ENCODE measurements around the gene POU2F3.
A peak's percentile ranks its signal among the peaks of the same experiment; 100 is the strongest.

POU2F3 gene

DNA sequence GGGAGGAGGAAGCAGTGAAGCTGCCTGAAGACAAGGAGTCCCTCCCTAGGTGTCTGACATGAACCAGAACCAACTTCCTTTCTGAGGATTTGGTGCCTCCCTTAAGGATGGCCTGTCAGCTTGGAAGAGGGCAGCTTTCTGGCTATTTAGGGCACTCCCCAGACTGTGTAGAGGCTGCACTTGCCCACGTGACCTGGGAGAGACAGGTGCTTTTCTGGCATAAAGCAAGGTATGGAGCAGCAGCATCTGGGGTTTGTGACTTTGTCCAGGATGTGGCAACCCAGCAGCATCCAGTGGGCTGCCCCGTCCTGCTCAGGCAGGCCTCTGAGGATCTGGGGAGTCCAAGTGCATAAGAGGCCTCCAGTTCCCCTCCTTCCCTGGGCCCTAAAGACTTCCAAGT is 43.2 kb downstream of the POU2F3 start:
- DNase-seq (ENCODE audit: low spot score): no peak

- no peak for DNase-seq (ENCODE audit: low spot score)
These were observed 44.3 kb downstream of the POU2F3 start for GRCh38 chr11:120284272-120284671.

GRCh38 chr11:120285256-120285655 is 45.3 kb downstream of the POU2F3 start:
- DNase-seq (ENCODE audit: low spot score): no peak

GRCh38 chr11:120288021-120288420 is 48.1 kb downstream of the POU2F3 start:
- no peak for DNase-seq (ENCODE audit: low spot score)

- no peak for DNase-seq (ENCODE audit: low spot score)
These were observed 49.5 kb downstream of the POU2F3 start for GRCh38 chr11:120289426-120289825.

DNA sequence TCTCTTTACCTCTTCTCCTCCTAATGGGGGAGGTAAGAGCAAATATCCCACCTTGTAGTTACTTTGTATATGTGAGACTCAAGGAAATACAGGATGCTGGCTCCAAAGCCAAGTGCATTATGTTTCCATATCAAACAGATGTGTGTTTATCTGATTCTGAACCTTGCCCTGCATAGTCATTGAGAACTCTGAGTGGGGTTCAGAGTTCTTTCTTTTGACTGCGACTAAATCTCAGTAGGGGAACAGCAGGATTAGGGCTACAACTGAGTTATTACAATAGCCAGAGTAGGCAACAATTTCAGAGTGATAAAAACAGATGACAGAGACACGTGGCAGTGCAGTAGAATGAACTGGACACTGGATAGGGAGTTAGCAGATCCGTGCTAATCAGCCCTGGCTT is 51.0 kb downstream of the POU2F3 start:
- no peak for DNase-seq (ENCODE audit: low spot score)

GRCh38 chr11:120293038-120293800 is 53.3 kb downstream of the POU2F3 start:
- no peak for DNase-seq (ENCODE audit: low spot score)

GRCh38 chr11:120294096-120294495 is 54.2 kb downstream of the POU2F3 start:
- DNase-seq (ENCODE audit: low spot score): no peak

- DNase-seq (ENCODE audit: low spot score): no peak
These were observed 55.2 kb downstream of the POU2F3 start for GRCh38 chr11:120295099-120295498.

DNA sequence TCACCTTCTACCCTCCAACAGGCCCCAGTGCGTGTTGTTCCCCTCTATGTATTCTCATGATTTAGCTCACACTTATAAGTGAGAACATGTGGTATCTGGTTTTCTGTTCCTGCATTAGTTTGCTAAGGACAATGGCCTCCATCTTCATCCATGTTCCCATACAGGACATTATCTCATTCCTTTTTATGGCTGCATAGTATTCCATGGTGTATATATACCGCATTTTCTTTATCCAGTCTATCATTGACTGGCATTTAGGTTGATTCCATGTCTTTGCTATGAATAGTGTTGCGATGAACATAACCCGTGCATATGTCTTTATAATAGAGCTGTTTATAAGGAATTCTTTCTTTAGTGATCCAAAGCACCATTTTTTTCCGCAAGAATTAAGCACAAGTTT is 56.6 kb downstream of the POU2F3 start:
- DNase-seq (ENCODE audit: low spot score): no peak

DNA sequence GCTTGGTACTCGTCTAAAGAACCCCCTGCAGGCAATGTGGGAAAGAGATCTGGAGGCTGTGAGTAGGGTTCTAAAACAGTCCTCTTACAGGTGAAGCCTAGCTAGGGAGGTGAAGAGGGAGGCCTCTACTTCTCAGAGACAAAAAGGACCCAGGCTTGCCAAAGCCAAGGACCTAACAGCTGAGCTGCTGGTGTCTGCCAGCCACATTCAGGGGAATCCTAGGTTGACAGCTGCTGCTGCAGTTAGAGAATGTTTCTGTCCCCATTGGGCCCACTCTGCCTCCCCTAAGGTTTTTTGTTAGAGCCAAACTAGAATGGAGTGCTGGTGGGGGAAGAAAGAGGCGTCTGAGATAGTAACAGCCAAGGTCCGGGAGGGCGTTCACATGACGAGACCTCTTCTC is 58.5 kb downstream of the POU2F3 start:
- DNase-seq (ENCODE audit: low spot score): no peak

GRCh38 chr11:120302001-120302805 is 62.3 kb downstream of the POU2F3 start:
- no peak for DNase-seq (ENCODE audit: low spot score)

DNA sequence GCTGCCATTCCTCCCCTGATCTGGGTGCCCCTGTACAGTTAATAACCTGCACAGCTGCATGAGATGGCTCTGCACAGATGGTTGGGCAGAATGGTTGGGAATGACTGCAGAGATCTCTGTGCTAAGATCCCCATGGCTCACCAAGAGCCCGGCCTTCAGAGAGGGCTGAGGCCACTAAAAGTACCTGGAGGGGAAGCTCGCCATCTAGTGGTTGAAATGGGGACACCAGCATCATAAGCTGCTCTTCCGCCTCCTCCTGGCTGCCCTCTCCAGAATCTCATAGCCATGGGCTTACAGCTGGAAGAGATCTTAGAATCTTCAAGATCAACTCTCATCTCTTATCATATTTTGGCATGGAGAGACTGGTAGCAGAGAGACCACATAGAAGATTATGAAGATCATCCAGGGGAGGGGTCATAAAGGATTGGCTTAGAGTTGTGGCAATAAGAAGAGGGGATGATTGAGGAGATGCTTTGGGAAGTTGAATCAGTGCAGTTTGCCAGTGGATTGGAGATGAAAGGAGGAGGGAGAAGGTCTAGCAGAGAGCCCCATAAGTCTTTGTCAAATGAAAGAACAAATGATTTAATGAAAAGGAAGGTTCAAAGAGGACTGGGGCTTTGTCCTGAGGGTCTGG is 63.2 kb downstream of the POU2F3 start:
- DNase-seq (ENCODE audit: low spot score): peak; percentile 65

DNA sequence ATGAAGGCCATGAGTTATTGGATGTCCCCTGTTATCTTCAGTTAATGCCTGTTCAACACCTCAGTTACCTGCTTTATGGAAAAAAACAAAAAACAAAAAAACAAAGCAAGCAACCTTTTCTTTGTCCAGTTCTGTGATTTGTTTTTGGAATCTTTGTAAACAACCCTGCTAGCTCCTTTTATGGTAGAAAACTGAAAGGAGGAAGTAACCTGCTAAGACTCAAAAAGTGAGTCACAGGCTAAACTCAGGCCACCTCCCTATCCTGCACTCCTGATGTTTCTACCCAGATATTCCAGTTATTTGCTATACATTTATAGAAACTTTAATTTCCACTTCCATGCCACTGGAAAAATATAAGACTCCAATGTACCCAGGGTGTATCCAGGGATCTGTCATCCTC is 64.6 kb downstream of the POU2F3 start:
- DNase-seq (ENCODE audit: low spot score): no peak

- DNase-seq (ENCODE audit: low spot score): no peak
These were observed 65.3 kb downstream of the POU2F3 start for GRCh38 chr11:120305286-120305685.

GRCh38 chr11:120306519-120307242 is 66.7 kb downstream of the POU2F3 start:
- peak; percentile 50 for DNase-seq (ENCODE audit: low spot score)

GRCh38 chr11:120307476-120307875 is 67.5 kb downstream of the POU2F3 start:
- no peak for DNase-seq (ENCODE audit: low spot score)

DNA sequence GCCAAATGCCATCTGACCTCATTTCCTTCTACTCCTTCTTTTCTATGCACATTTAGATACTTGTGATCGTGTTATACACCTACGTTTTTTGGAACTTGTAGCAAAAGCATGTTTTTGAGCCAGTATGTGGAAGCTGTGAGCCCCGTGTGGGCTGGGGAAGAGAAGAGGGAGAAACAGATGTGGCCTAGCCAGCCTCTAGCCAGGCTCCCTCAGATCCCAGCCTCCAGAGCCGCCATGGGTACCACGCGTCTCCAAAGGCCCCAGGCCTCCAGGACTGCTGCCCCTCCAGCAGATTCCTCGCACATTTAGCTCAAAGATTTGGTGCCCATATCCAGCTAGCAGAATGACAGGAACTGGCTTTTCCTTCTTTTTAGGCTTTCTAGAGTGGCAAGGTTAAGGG is 68.1 kb downstream of the POU2F3 start:
- DNase-seq (ENCODE audit: low spot score): no peak

DNA sequence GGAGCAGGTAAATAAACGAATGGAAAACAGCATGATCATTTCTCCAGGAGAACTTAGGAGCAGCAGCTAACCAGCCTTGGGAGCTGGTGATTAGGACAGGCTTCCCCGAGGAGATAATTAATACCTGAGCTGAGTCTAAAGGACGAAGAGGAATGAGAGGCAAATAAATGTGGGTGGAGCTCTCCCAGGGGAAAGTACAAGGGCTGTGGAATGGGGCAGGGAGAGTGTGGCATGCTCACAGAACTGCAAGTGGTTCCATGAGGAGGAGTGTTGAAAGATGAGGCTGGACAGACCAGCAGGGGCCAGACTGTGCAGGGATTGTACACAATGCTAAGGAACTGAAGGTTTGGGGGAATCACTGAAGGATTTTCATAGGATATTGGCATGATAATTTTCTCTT is 70.9 kb downstream of the POU2F3 start:
- no peak for DNase-seq (ENCODE audit: low spot score)

- no peak for DNase-seq (ENCODE audit: low spot score)
These were observed 74.9 kb downstream of the POU2F3 start for GRCh38 chr11:120314861-120315260.

DNA sequence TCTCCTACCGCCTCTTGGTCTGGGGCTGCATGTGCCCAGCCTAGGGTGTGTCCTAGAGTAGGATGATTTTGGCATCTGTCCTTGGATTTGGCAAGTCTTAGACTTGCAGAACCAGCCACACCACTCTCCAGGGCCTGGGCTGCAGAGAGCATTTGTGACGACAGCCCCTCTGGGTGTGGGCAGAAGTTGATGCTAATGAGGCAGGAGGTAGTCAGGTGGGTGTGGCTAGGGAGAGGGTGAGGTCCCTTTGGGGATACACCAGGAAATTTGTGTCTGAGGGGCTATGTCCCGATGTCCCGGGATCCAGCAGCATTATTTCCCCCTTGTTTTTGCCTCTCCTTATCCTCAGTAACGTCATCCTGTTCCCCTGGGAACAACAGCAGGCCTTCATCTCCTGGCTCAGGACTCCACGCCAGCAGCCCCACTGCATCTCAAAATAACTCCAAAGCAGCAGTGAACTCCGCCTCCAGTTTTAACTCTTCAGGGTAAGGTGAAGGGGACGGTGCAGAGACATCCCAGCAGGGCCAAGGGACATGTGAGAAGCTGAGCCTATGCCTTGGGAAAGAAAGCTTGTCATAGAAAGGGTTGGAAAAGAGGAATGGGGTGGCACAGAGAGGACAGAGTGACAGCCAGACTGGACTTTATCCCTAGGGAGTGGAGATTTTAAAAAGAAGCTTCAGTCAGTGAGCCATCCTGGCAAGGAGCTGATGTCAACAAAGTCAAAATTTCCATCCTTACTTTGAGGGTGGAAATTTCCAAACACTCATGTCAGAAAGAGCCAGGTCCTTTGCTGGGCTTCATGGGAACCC is 77.1 kb downstream of the POU2F3 start:
- no peak for DNase-seq (ENCODE audit: low spot score)

All from RKO (cell line).